ENCODE data around the gene SZRD1.
"Not testable (repeated sequence)": the region's sequence is repeated elsewhere in the genome, so short reads cannot be mapped to it uniquely, and the experiment has no call there.

SZRD1 gene, protein sequence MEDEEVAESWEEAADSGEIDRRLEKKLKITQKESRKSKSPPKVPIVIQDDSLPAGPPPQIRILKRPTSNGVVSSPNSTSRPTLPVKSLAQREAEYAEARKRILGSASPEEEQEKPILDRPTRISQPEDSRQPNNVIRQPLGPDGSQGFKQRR

DNA sequence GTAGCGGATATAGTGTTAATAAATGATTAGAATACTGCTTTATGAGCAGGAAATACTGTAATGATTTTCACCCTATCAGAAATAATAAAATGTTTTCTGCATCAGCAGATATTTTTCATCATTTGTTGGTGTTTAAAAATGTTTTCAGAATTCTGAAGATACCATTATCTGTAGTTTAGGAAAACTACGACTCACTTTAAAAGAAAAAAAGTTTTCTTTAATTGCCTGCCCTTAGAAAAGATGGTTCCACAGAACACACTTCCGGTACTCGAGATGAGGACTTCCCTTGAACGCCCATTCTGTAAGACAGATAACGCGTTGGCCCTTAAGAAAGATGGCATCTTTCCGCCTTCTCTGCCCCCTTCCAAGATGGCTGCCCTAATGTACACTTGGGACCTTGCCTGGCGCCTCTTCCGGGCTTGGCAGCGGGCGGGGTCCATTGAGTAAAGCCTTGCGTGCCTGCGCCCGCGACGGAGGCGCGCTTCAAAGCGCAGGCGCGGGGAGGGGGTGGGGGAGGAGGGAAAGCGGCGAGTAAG, at the start of gene SZRD1:
Gene SZRD1, plus strand, starts transcription at position 521 of the 536 bp plus-strand sequence. CDS start 16 bp downstream, outside the sequence.
- peak; percentile 99 for DNase-seq

DNA sequence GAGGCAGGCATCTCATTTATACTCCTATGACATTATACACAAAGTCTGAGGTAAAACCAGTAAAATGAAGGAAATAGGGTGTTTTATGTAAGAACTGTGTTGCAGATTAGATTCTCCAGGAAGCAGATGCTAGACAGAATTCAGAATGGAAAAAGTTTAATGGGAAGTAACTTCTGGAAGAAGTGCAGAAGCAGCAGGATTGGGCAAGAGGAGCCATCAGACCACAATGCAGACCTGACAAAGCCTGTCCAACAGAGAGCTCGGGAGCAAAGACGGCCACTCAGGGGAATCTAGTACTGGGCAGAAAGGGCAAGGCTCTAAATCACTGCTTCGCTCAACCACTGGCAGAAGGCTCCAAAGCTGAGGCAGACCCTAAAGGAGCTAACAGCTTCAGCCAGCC, 48.5 kb upstream of the SZRD1 start:
- no peak for DNase-seq

DNA sequence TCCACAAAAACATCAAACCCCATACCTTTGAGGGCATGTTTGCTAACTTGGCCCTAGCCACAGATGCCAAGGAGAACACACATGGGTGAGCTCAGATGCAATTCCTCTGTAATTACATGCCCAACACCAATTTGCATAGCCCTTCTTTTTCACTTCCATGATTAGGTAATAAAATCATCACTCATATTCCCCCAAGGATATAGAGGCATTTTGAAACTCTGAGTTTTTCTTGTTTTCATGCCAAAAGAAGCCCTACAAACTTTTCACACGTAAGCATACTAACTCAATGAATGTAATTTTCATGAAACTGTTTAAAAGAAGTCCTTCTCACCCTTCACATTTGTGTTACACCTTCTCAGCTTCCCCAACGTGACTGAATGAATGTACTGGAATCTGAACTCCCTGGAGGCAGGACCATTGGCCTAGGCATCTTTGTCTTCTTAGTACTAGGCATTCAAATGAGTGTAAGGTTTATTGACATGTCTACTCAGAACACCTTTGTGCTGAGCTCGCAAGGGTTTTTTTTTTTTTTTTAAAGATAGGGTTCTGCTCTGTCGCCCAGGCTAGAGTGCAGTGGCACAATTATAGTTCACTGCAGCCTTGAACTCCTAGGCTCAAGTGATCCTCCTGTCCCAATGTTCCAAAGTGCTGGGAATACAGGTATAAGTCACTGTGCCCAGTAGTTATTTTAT, 45.7 kb upstream of the SZRD1 start:
- no peak for DNase-seq

DNA sequence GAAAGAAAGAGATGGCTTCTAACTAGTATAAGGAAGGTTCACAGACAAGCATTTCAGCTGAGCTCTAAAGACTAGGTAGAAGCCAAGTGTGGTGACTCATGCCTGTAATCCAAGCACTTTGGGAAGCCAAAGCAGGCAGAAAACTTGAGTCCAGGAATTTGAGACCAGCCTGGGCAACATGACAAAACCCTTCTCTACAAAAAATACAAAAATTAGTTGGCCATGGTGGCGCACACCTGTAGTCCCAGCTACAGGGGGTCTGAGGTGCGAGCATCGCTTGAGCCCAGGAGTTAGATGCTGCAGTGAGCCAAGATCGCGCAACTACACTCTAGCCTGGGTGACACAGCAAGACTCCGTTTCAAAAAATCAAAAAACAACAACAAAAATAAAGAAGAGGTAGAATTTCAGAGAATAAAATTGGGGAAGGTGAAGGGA, 42.6 kb upstream of the SZRD1 start:
- no peak for DNase-seq

DNA sequence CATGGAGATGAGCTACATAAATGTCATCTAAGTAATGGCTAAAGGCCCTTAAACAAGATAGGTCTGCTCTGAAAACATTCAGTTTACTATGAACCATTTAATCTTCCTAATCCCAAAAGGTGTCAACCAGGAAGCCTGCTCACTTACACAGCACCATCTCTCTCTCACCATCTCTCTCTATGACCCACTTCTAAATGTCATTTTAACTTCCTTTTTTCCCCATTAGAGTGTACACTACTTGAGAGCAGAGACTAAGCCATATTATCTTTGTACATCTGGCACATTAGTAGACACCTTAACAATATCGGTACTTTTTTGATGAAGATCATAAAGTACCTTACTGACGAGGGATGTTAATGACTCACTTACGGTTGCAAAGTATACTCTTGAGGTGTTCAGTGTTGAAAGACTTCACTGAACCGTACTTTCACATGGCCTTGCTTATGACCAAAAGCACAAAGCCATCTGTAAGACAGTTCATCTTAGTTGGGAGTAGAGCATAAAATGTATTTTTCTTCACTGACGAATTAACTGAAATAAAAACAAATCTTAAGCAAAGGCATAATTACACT, 40.1 kb upstream of the SZRD1 start:
- no peak for DNase-seq

DNA sequence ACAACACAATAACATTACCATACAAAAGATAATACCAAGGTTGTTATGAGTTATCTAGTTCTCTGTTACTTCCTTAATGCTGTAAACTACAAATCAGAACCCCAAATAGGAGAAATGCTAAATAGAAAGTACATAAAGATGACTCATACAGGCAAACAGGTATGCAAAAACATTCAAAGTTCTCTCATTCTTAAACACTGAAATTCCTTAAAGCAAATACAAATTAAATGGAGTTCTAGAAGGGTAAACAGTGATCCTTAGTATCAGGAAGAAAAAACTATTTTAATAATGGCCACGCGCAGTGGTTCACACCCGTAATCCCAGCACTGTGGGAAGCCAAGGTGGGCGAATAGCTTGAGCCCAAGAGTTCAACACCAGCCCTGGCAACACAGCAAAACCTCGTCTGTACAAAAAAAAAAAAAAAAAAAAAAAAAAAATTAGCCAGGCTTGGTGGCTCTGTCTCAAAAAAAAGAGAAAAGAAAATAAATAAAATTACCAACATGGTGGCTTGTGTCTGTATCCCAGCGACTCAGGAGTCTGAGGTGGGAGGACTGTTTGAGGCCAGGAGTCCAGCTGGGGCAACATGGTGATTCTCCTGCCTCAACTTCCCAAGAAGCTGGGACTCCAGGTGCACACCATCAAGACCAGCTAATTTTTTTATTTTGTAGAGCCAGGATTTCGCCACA, 32.2 kb upstream of the SZRD1 start:
- no peak for DNase-seq

DNA sequence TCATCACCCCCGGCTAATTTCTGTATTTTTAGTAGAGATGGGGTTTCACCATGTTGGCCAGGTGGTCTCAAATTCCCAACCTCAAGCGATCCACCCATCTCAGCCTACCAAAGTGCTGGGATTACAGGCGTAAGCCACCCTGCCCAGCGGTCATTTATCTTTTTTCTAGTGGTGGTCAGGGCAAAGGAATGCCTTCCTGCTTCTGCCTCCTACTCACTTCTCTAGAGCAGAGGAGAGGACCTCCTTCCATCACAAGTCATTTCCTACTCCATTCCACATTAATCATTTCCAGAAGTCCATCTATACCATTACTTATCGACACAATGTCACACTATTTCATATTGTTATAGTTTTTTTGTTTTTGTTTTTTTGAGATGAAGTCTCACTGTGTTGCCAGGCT, 28.1 kb upstream of the SZRD1 start:
- no peak for DNase-seq

DNA sequence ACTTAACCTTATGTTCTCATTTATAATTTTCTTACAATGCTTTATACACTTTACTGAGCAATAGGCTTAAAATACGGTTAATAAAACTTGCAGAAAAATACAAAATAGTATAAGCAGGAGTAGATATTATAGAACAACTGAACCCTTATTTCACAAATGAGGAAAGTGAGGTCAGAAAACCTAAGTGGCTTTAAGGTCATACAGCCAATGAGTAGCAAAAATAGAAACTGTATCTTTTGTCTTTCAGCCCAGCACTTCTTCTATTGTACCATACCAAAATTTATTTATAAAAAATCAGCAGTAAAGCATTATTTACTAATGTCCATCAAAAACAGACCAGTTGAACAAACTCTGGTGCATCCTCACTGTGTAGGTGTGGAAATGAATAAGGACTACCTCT, 26.4 kb upstream of the SZRD1 start:
- DNase-seq = no peak

DNA sequence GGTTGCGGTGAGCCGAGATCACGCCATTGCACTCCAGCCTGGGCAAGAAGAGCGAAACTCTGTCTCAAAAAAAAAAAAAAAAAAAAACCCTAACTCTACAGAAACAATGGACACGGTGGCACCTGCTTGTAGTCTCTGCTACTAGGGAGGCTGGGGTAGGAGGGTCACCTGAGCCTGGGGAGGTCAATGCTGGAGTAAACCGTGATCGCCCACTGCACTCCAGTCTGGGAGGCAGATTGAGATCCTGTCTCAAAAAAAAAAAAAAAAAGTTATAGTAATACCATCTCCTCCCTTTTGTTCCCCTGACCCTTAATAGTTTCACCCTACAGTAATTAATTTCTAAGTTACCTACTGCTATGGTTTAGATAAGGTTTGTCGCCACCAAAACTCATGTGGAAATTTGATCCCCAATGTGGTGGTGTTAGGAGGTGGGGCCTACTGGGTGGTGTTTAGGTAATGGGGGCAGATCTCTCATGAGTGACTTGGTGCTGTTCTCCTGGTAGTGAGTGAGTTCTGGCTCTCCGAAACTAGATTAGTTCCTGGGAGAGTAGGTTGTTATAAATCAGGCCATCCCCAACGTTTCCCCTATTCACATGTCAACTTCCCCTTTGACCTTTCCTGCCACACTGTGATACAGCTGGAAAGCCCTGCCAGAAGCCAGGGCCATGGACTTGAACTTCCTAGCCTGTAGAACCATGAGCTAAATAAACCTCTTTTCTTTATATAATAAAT, 24.5 kb upstream of the SZRD1 start:
- no peak for DNase-seq

DNA sequence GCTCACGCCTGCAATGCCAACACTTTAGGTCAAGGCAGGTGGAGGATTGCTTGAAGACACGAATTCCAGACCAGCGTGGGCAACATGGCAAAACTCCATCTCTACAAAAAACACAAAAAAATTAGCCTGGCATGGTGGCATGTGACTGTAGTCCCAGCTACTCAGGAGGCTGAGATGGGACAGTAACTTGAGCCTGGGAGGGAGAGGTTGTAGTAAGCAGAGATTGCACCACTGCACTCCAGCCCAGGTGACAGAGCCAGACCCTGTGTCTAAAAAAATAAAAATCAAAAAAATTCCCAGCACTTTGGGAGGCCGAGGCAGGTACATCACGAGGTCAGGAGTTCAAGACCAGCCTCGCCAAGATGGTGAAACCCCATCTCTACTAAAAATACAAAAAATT, 23.8 kb upstream of the SZRD1 start:
- not testable (repeated sequence) for DNase-seq

DNA sequence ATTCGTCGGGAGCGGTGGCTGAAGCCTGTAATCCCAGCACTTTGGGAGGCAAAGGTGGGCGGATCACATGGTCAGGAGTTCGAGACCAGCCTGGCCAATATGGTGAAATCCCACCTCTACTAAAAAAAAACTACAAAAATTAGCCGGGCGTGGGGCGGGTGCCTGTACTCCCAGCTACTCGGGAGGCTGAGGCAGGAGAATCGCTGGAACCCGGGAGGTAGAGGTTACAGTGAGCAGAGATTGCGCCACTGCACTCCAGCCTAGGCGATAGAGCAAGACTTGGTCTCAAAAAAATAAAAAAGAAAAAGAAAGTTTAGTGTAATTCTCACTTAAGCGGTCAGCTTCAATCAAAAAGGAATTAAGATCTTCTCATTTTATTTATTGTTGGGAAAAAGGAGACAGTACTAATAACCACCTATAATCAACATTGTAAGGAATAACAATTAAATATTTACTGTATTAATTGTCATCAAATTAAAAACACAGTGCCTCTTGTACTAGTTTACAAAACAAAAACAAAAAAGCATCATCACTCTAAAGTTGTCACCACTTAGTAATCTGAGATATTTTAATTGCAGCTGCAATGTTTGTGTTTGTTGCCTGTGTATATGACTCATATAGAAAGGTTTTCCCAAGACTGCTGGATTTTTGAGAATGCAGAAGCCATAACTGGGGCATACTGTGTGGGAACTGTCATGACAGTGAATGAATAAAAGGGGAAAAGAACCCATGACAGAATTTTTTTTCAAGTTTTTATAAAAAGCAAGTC, 18.4 kb upstream of the SZRD1 start:
- DNase-seq = no peak

DNA sequence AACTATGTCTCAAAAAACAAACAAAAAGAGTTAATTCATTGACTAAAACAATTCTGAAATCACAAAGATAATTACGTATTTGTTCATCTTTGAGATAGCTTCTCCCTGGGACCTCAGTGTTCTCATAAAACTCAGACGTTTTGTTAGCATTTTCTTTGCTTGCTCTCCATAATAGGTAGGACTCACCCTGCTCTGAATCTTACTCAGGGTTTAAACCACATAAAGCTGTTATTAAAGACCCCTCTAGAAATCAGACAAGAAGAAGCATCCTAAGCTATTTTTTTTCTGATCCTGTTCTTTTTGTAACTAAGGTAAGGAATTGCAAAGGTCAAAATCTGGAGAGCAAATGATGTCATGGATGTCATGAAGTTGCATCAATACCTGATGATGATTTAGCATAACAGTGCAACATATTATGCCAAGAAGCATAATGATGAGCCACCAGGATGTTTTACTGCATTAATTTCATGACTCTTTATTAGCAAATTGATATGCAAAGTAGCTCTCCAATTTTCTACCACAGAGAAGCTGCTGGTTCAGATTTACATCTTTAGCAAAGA, 17.1 kb upstream of the SZRD1 start:
- no peak for DNase-seq

DNA sequence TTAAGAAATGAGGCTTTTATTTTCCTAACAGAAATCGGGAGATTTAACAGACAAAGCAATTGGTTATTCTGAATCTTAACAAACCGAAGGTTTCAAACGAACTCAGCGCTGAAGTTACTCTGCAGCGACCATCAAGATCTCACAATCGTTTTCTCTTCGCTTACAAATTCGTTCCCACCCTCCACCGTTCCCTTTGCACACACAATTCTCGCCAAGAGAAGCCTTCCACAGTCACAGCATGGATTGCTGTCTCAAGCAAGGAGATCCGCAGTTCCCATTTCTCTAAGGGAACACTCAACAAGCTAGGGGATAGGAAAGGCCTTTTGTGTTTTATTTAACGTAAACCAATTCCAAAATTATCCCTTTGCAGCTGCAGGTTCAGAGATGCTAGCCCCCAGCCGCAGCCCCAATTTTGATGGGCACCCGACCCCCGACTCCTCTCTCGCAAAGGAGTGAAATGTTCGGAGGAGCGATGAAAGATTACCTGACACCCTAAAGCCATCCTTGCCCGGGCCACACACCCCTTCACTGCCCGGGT, 15.5 kb upstream of the SZRD1 start:
- peak; percentile 85 for DNase-seq

DNA sequence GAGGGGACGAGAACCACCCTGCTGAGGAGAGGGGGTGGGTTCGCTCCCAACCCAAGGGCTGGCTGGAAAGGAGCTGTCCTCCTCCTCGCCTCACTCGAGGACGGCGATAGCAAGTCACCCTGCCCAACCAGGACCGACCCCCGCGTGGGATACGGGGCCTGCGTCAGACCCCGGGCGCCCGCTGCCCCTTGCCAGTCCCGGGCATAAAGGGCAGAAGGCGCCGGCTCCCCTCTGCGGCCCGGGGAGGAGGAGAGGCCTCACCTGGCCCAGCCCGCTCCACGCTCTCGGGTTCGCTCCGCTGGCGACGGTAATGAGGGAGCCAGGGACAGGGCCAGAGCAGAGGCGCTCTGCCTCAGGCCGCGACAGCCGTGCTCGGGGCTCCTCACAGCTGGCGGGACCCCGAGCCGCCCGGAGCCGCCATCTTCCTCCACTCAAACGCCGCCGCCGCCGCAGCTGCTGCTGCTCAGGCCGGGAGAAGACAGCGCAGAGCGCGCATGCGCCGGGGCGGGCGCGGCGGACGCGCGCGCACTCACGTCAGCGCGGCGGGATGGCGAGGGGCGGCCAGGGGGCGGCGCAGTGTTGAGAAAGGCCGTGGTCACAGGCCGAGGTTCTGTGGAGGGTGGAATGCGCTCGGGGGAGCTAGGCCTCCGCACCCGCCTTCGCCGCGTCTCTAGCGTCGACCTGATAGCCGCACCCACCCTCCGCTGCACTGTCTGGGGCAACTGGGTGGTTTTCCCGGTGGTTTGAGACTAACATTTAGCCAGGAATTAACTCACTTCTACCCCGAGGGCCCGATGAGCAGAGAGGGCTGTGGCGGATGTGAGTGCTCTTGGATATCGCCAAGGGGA, 14.8 kb upstream of the SZRD1 start, which contains the start of gene FBXO42:
Gene FBXO42, minus strand, starts transcription at position 487 of the 848 bp plus-strand sequence. CDS start 37,062 bp downstream, outside the sequence.
- DNase-seq = peak; percentile 98

DNA sequence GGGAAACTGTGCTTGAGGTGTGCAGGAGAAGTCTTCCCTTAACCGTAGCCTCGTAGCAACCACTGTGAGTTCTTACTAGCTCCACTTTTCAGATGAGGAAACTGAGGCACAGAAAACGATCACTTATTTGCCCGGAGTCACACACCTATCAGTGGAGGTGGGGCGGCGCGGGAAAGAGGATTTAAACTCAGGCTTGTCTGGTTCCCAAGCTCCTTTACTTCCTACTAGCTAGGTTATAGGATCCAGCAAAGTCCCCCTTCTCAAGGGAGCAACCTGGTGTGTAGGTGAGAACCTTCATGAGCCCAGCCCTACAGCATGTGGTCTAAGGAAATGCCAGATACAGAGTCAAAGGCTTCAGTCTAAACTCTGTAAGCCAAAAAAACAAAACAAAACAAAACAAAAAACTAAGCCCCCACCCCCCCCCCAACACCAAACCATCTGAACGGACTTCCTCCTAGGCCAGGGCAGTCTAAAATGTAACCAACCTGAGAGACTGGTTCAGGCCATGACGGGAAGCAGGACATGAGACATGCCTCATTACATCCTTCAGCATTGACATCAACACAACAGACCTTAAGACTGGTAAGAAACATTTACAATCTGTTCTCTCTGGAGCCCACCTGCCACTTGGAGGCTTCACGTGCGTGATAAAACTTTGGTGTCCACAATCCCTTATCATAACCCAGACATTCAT, 14.1 kb upstream of the SZRD1 start:
- no peak for DNase-seq

DNA sequence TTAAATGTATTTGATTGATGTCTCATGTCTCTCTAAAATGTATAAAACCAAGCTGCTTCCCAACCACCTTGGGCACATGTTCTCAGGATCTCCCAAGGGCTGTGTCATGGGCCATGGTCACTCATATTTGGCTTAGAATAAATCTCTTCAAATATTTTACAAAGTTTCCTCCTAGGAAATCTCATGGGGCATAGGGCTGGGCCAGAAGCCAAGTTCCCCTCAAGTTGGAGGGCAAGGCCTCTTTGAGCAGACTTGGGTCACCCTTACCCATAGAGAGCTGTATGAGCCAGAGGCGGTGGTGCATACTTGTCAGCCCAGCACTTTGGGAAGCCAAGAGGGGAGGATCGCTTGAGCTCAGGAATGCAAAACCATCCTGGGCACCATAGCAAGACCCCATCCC, 12.4 kb upstream of the SZRD1 start:
- no peak for DNase-seq

DNA sequence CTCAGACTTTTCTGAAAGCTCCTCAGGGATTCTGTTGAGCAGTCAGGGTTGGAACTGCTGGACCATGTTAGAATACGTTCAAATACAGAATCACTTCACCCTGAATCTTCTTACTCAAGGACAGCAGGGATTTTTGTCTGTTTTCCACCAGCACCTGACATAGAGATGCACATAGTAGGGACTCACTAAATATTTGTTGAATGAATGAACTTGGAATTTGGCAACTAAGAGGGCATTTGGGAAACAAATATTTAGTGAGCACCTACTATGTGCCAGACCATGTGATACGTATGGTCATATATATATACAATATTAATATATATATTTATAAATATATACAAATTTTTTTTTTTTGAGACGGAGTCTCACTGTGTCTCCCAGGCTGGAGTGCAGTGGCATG, 10.2 kb upstream of the SZRD1 start:
- no peak for DNase-seq

DNA sequence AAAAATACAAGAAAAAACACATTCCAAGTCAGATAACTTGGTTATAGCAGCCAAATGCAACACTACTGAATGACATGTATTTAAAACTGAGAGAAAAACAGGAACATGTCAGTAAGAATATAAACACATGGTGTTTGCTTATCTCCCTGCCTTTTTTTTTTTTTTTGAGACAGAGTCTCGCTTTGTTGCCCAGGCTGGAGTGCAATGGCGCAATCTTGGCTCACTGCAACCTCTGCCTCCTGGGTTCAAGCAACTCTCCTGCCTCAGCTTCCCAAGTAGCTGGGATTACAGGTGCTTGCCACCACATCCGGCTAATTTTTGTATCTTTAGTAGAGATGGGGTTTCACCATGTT, 1.9 kb upstream of the SZRD1 start:
- not testable (repeated sequence) for DNase-seq

DNA sequence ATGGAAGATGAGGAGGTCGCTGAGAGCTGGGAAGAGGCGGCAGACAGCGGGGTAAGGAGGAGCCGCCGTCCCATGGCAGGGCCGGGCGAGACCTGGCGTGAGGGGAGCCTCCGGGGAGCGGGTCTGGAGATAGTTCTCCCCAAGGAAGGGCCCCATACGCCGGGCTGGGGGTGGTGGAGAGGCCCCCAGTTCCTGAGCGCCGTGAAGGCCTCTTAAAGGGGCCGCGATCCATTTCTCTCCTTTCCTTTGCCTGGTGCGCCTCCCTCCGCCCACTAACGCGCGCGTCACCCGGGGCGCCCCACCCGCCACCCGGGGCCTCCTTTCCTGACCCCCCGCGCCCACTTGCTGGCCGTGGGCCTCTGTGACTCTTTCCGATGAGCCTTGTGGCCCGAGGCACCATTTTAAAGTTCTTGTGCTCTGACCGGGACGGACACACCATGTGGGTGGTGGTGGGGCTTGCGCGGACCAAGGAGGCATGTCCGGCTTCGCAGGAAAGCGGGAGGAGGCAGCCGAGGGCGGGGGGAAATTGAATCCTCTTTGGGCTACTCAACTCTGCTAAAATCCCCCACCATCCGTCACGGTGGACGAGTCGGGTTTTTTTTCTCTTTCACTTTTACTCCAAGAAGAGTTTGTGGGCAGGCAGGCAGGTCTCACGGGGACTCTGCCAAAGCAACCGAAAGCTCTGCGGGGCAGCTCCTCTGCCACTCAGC, 371 bp downstream of the SZRD1 start:
- peak; percentile 95 for DNase-seq

All from eye (tissue), 1 donor.